Ishikawa (cell line): Measurements from ENCODE around the gene MITF.

Experiments
- CEBPB ChIP-seq: IDR thresholded peaks from 2 replicates; pipeline ENCODE4 v1.6.1; 2012
- CREB1 ChIP-seq: IDR thresholded peaks from 2 replicates; pipeline ENCODE4 v1.6.1; 2012; ENCODE audit warnings: low read depth
- EGR1 ChIP-seq: IDR thresholded peaks from 2 replicates; pipeline ENCODE4 v1.6.1; 2012
- EP300 ChIP-seq: IDR thresholded peaks from 2 replicates; pipeline ENCODE4 v1.6.1; 2012; ENCODE audit warnings: borderline replicate concordance
- FOXM1 ChIP-seq: IDR thresholded peaks from 2 replicates; pipeline ENCODE4 v1.6.1; 2012; ENCODE audit warnings: low read depth, borderline replicate concordance
- NFIC ChIP-seq: IDR thresholded peaks from 2 replicates; pipeline ENCODE4 v1.6.1; 2012
- RAD21 ChIP-seq: IDR thresholded peaks from 2 replicates; pipeline ENCODE4 v1.6.1; 2012; ENCODE audit warnings: low read depth
- TAF1 ChIP-seq: IDR thresholded peaks from 2 replicates; pipeline ENCODE4 v1.6.1; 2012; ENCODE audit warnings: low read depth, mild to moderate bottlenecking
- TCF12 ChIP-seq: IDR thresholded peaks from 2 replicates; pipeline ENCODE4 v1.6.1; 2012; ENCODE audit warnings: low read depth
- TEAD4 ChIP-seq: IDR thresholded peaks from 2 replicates; pipeline ENCODE4 v1.6.1; 2012
- YY1 ChIP-seq: IDR thresholded peaks from 2 replicates; pipeline ENCODE4 v1.6.1; 2012; ENCODE audit warnings: low read depth
- ZBTB7A ChIP-seq: IDR thresholded peaks from 2 replicates; pipeline ENCODE4 v1.6.1; 2012; ENCODE audit warnings: low read depth
- TF ChIP-seq, protein P1 (sequence below): IDR thresholded peaks from 2 replicates; pipeline ENCODE4 v1.6.1; 2012; ENCODE audit warnings: low read depth, mild to moderate bottlenecking
- TF ChIP-seq, protein P2 (sequence below): IDR thresholded peaks from 2 replicates; pipeline ENCODE4 v1.6.1; 2012
- TF ChIP-seq, protein P3 (sequence below): IDR thresholded peaks from 2 replicates; pipeline ENCODE4 v1.6.1; 2012

Gene MITF

DNA sequence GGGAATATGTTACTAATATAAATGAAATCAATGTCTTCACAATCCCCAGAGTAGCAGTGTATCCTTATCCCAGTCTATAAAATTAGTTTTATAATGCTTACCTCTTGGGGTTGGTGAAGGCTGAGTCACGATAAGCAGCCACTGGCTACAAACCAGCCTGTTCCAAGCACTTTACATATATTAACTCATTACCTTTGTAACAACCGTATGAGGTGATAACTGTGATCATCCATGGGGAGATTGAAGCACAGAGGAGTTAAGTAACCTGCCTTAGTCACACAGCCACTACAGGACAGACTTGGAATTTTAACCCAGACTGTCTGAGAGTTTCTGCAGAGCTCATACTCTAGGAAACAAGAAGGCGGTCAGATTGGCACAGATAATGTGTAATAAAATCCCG lies 43.3 kb upstream of the MITF start:
- TF ChIP-seq TAF1 (no peak), CREB1 (no peak), FOXM1 (no peak), TCF12 (no peak), RAD21 (no peak), CEBPB (no peak), ZBTB7A (no peak), EGR1 (no peak), TEAD4 (no peak), EP300 (no peak), NFIC (no peak)
- TF ChIP-seq, protein P1, sequence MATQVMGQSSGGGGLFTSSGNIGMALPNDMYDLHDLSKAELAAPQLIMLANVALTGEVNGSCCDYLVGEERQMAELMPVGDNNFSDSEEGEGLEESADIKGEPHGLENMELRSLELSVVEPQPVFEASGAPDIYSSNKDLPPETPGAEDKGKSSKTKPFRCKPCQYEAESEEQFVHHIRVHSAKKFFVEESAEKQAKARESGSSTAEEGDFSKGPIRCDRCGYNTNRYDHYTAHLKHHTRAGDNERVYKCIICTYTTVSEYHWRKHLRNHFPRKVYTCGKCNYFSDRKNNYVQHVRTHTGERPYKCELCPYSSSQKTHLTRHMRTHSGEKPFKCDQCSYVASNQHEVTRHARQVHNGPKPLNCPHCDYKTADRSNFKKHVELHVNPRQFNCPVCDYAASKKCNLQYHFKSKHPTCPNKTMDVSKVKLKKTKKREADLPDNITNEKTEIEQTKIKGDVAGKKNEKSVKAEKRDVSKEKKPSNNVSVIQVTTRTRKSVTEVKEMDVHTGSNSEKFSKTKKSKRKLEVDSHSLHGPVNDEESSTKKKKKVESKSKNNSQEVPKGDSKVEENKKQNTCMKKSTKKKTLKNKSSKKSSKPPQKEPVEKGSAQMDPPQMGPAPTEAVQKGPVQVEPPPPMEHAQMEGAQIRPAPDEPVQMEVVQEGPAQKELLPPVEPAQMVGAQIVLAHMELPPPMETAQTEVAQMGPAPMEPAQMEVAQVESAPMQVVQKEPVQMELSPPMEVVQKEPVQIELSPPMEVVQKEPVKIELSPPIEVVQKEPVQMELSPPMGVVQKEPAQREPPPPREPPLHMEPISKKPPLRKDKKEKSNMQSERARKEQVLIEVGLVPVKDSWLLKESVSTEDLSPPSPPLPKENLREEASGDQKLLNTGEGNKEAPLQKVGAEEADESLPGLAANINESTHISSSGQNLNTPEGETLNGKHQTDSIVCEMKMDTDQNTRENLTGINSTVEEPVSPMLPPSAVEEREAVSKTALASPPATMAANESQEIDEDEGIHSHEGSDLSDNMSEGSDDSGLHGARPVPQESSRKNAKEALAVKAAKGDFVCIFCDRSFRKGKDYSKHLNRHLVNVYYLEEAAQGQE: no peak
- TF ChIP-seq, protein P2, sequence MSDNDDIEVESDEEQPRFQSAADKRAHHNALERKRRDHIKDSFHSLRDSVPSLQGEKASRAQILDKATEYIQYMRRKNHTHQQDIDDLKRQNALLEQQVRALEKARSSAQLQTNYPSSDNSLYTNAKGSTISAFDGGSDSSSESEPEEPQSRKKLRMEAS: no peak

DNA sequence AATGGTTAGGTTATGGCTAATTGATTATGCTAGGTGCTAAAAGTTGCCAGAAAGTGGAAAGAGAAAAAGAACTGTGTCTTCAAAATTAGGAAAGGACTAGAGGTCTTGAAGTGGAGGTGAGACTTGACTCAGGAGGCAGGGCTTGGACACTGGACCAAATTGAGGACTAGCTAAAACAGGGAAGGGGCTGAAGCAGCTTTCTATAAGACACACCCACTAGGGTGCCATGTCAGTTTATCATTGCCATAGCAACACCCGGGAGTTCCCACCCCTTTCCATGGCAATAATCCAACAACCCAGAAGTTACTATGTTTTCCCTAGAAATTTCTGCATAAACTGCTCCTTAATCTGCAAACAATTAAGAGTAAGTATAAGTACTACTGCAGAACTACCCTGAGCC lies 42.9 kb upstream of the MITF start:
- TF ChIP-seq ZBTB7A: no peak
- TF ChIP-seq FOXM1: no peak
- no peak for TF ChIP-seq TEAD4
- no peak for TF ChIP-seq YY1
- TF ChIP-seq, protein P3, sequence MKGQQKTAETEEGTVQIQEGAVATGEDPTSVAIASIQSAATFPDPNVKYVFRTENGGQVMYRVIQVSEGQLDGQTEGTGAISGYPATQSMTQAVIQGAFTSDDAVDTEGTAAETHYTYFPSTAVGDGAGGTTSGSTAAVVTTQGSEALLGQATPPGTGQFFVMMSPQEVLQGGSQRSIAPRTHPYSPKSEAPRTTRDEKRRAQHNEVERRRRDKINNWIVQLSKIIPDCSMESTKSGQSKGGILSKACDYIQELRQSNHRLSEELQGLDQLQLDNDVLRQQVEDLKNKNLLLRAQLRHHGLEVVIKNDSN: no peak
- TF ChIP-seq EGR1: no peak
- TF ChIP-seq TCF12: no peak

DNA sequence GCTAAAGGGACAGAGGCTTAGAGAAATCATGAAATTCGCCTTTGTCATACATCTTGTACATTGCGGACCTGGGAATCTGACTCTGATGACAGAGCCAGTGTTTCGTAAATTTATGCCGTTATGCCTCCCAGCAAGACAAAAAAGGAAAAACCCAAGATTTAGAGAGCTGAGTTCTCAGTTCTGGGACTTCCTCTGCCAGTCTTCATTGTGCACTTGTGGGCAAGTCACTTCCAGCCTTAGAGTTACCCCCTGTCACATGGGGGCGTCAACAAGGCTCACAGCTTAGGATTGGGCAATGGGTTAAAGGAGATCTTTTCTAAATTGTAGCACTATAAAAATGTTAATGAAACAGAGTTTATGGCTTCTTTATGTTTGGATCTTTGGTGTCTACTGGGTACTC lies 41.9 kb upstream of the MITF start:
- TF ChIP-seq TAF1 (no peak), CREB1 (no peak), NFIC (no peak), ZBTB7A (no peak), TCF12 (no peak), YY1 (no peak), RAD21 (no peak), TEAD4 (no peak), CEBPB (no peak), EGR1 (no peak)
- TF ChIP-seq, protein P3: no peak
- TF ChIP-seq, protein P1: no peak

DNA sequence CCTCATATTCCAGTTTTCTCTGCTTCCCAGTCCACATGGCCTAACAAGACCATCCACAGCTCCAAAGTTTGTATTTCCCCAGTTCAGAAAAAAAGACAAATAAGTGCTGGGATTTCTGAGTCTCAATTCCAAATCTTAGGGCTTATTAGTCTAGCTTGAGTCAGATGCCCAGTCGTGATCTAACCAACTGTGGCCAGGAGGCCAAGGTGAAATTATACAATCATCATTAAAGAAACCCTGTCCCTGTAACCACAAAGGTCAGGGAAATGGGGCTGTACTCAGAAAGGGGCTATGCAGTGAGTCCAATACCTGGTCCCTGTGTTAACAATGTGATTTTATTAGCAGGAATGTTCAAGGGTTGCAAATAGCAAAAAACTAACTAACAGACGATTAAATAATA lies 40.5 kb upstream of the MITF start:
- TF ChIP-seq YY1 (no peak), FOXM1 (no peak)

DNA sequence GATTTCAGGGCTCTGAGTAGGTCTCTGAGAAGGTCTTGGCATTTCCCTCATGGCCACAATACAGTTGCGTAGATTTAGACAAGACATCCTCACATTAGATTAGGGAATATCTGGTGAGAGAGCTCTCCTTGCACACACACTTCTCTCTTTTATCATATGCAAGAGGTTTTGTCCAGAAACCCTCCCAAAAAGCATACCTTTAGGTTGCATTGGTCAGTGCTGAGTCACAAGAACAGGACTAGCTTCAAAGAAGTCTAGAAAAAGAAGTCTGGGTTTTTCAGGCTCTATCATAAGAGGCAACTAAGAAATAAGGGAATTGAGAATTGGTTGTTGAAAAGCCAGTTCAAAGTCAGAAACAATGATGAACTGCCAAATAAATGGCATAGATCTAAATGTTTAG lies 40.1 kb upstream of the MITF start:
- TF ChIP-seq NFIC: no peak
- TF ChIP-seq, protein P3: no peak
- TF ChIP-seq TCF12: no peak
- TF ChIP-seq CREB1: no peak
- no peak for TF ChIP-seq ZBTB7A
- TF ChIP-seq, protein P2: no peak
- no peak for TF ChIP-seq EP300
- TF ChIP-seq, protein P1: no peak
- TF ChIP-seq TAF1: no peak
- TF ChIP-seq YY1: no peak
- no peak for TF ChIP-seq RAD21
- no peak for TF ChIP-seq CEBPB
- TF ChIP-seq TEAD4: no peak
- TF ChIP-seq FOXM1: no peak
- TF ChIP-seq EGR1: no peak
